ENCODE measurements around the gene TSPAN15. TPM values are rescaled to one million over a fixed set of nuclear protein-coding genes. Genes with fewer than 3 reads are reported as not detected.
A peak's percentile ranks its signal among the peaks of the same experiment; 100 is the strongest.

TSPAN15 gene
- total RNA-seq, 1 experiment from 2014 or later: 8.3 TPM

DNA sequence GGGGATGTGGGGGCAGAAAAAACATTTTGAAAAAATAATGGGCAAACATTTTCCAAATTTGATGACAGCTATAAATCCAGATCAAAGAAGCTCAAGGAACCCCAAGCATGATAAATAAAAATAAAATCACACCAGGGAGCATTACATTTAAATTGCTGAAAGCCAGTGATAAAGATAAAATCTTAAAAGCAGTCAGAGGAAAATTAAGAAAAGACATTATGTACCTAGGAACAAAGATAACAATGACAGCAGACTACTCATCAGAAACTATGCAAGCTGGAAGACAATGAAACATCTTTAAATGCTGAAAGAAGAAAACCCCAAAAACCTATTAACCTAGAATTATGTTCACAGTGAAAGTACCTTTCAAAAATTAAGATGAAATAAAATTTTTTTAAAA lies 98.7 kb downstream of the TSPAN15 start:
- ChIA-PET POLR2A (no interaction called here), CTCF (no interaction called here)
- TF ChIP-seq, protein P1, sequence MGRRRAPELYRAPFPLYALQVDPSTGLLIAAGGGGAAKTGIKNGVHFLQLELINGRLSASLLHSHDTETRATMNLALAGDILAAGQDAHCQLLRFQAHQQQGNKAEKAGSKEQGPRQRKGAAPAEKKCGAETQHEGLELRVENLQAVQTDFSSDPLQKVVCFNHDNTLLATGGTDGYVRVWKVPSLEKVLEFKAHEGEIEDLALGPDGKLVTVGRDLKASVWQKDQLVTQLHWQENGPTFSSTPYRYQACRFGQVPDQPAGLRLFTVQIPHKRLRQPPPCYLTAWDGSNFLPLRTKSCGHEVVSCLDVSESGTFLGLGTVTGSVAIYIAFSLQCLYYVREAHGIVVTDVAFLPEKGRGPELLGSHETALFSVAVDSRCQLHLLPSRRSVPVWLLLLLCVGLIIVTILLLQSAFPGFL (CRISPR knock-in tag; IDR thresholded peaks at IDR 0.05; ENCODE audit: borderline replicate concordance): no peak
- peak; percentile 99 for TF ChIP-seq ZNF317 (CRISPR knock-in tag; IDR thresholded peaks at IDR 0.05; ENCODE audit: borderline replicate concordance, low read depth)
- Mint-ChIP-seq H3K36me3 (peaks cover 34% of the 10 kb centered on the region), H3K4me1 (peaks cover 7% of the 10 kb centered on the region), H3K4me3 (no peak overlapping the region), H3K27me3 (ENCODE audit: low read depth) (peaks cover 19% of the 10 kb centered on the region), H3K27ac (no peak overlapping the region), H3K9me3 (peaks cover 56% of the 10 kb centered on the region)
- no peak for DNase-seq (ENCODE audit: low spot score)
- ATAC-seq: no peak

DNA sequence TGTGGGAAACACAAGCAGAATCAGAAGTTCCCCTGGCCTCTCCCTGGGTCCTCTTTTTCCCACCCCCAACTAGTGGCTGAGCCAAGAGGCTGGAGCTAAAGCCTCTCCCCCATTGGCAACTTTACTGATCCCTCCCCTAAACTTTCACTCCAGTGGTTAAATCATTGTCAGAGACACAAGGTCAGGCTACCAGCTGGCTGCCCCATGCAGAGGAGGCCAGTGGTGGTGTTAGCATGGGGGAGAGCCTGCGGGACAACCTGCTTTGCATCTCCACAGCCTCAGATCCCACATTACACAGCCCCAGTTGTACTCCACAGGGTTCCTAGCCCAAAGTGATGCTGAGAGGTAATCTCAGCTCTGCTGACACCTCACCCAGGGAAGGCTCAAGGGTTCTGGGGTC lies 101.0 kb downstream of the TSPAN15 start:
- ChIA-PET CTCF (interaction anchor here (0.9 to 1.3 kb wide), 3 partner anchors 36 to 84 kb away, joined by 3 to 5 read pairs (median 3); no protein-coding TSS in a partner anchor), POLR2A (no interaction called here)

DNA sequence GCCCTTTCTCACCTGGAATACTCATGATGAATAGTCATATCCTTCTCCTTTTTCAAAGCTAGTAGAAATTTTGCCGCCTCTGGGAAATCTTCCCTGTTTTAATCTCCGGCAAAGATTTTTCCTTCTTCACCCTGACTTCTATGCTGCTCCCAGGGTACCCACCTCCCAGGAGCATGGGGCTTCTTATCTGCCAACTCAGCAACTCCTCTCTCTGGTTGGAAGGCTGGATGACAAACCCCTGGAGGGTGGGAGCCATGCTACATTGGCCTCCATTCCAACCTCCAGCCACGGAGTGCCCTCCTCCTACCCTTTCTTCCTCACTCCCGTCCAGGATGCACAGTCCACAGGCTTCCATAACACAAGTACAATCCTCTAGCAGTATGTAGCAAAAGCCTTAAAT lies 102.1 kb downstream of the TSPAN15 start:
- no peak for DNase-seq (ENCODE audit: low spot score)
- Mint-ChIP-seq H3K9me3 (peaks cover 34% of the 10 kb centered on the region), H3K36me3 (peaks cover 27% of the 10 kb centered on the region), H3K4me1 (peaks cover 15% of the 10 kb centered on the region), H3K4me3 (no peak overlapping the region), H3K27me3 (ENCODE audit: low read depth) (peaks cover 14% of the 10 kb centered on the region), H3K27ac (no peak overlapping the region)
- no peak for ATAC-seq
- ChIA-PET CTCF (interaction anchor here (0.6 kb wide), 1 partner anchor 554 kb away, joined by 3 read pairs; no protein-coding TSS in a partner anchor), POLR2A (no interaction called here)
- no peak for TF ChIP-seq NR1H2 (CRISPR knock-in tag; IDR thresholded peaks at IDR 0.05)
- no peak for TF ChIP-seq MYBL2 (CRISPR knock-in tag; IDR thresholded peaks at IDR 0.05)
- TF ChIP-seq, protein P2, sequence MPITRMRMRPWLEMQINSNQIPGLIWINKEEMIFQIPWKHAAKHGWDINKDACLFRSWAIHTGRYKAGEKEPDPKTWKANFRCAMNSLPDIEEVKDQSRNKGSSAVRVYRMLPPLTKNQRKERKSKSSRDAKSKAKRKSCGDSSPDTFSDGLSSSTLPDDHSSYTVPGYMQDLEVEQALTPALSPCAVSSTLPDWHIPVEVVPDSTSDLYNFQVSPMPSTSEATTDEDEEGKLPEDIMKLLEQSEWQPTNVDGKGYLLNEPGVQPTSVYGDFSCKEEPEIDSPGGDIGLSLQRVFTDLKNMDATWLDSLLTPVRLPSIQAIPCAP (CRISPR knock-in tag; IDR thresholded peaks at IDR 0.05): no peak
- no peak for TF ChIP-seq ZNF232 (CRISPR knock-in tag; IDR thresholded peaks at IDR 0.05)
- no peak for TF ChIP-seq FOXK1 (CRISPR knock-in tag; IDR thresholded peaks at IDR 0.05)
- TF ChIP-seq, protein P3, sequence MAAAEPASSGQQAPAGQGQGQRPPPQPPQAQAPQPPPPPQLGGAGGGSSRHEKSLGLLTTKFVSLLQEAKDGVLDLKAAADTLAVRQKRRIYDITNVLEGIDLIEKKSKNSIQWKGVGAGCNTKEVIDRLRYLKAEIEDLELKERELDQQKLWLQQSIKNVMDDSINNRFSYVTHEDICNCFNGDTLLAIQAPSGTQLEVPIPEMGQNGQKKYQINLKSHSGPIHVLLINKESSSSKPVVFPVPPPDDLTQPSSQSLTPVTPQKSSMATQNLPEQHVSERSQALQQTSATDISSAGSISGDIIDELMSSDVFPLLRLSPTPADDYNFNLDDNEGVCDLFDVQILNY (CRISPR knock-in tag; IDR thresholded peaks at IDR 0.05): no peak
- TF ChIP-seq, protein P4, sequence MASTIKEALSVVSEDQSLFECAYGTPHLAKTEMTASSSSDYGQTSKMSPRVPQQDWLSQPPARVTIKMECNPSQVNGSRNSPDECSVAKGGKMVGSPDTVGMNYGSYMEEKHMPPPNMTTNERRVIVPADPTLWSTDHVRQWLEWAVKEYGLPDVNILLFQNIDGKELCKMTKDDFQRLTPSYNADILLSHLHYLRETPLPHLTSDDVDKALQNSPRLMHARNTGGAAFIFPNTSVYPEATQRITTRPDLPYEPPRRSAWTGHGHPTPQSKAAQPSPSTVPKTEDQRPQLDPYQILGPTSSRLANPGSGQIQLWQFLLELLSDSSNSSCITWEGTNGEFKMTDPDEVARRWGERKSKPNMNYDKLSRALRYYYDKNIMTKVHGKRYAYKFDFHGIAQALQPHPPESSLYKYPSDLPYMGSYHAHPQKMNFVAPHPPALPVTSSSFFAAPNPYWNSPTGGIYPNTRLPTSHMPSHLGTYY (CRISPR knock-in tag; IDR thresholded peaks at IDR 0.05): no peak
- TF ChIP-seq SP1 (CRISPR knock-in tag; conservative IDR thresholded peaks at IDR 0.05): no peak
- TF ChIP-seq SMAD3 (CRISPR knock-in tag; IDR thresholded peaks at IDR 0.05; ENCODE audit: borderline replicate concordance): no peak
- TF ChIP-seq, protein P5, sequence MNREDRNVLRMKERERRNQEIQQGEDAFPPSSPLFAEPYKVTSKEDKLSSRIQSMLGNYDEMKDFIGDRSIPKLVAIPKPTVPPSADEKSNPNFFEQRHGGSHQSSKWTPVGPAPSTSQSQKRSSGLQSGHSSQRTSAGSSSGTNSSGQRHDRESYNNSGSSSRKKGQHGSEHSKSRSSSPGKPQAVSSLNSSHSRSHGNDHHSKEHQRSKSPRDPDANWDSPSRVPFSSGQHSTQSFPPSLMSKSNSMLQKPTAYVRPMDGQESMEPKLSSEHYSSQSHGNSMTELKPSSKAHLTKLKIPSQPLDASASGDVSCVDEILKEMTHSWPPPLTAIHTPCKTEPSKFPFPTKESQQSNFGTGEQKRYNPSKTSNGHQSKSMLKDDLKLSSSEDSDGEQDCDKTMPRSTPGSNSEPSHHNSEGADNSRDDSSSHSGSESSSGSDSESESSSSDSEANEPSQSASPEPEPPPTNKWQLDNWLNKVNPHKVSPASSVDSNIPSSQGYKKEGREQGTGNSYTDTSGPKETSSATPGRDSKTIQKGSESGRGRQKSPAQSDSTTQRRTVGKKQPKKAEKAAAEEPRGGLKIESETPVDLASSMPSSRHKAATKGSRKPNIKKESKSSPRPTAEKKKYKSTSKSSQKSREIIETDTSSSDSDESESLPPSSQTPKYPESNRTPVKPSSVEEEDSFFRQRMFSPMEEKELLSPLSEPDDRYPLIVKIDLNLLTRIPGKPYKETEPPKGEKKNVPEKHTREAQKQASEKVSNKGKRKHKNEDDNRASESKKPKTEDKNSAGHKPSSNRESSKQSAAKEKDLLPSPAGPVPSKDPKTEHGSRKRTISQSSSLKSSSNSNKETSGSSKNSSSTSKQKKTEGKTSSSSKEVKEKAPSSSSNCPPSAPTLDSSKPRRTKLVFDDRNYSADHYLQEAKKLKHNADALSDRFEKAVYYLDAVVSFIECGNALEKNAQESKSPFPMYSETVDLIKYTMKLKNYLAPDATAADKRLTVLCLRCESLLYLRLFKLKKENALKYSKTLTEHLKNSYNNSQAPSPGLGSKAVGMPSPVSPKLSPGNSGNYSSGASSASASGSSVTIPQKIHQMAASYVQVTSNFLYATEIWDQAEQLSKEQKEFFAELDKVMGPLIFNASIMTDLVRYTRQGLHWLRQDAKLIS (CRISPR knock-in tag; IDR thresholded peaks at IDR 0.05; ENCODE audit: borderline replicate concordance): no peak
- TF ChIP-seq, protein P6, sequence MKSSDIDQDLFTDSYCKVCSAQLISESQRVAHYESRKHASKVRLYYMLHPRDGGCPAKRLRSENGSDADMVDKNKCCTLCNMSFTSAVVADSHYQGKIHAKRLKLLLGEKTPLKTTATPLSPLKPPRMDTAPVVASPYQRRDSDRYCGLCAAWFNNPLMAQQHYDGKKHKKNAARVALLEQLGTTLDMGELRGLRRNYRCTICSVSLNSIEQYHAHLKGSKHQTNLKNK (CRISPR knock-in tag; IDR thresholded peaks at IDR 0.05): no peak

More for the DNA sequence above, 101.0 kb downstream of the TSPAN15 start:
- ATAC-seq (no peak), DNase-seq (ENCODE audit: low spot score) (no peak)
- Mint-ChIP-seq H3K9me3 (peaks cover 45% of the 10 kb centered on the region), H3K36me3 (peaks cover 29% of the 10 kb centered on the region), H3K27ac (no peak overlapping the region), H3K27me3 (ENCODE audit: low read depth) (peaks cover 19% of the 10 kb centered on the region), H3K4me3 (no peak overlapping the region), H3K4me1 (peaks cover 15% of the 10 kb centered on the region)
- no peak for TF ChIP-seq NFYB (CRISPR knock-in tag; conservative IDR thresholded peaks at IDR 0.05; ENCODE audit: low read depth)
- TF ChIP-seq, protein P7, sequence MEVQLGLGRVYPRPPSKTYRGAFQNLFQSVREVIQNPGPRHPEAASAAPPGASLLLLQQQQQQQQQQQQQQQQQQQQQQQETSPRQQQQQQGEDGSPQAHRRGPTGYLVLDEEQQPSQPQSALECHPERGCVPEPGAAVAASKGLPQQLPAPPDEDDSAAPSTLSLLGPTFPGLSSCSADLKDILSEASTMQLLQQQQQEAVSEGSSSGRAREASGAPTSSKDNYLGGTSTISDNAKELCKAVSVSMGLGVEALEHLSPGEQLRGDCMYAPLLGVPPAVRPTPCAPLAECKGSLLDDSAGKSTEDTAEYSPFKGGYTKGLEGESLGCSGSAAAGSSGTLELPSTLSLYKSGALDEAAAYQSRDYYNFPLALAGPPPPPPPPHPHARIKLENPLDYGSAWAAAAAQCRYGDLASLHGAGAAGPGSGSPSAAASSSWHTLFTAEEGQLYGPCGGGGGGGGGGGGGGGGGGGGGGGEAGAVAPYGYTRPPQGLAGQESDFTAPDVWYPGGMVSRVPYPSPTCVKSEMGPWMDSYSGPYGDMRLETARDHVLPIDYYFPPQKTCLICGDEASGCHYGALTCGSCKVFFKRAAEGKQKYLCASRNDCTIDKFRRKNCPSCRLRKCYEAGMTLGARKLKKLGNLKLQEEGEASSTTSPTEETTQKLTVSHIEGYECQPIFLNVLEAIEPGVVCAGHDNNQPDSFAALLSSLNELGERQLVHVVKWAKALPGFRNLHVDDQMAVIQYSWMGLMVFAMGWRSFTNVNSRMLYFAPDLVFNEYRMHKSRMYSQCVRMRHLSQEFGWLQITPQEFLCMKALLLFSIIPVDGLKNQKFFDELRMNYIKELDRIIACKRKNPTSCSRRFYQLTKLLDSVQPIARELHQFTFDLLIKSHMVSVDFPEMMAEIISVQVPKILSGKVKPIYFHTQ (CRISPR knock-in tag; IDR thresholded peaks at IDR 0.05): no peak
- TF ChIP-seq, protein P8, sequence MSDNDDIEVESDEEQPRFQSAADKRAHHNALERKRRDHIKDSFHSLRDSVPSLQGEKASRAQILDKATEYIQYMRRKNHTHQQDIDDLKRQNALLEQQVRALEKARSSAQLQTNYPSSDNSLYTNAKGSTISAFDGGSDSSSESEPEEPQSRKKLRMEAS (CRISPR knock-in tag; IDR thresholded peaks at IDR 0.05): no peak
- TF ChIP-seq, protein P9, sequence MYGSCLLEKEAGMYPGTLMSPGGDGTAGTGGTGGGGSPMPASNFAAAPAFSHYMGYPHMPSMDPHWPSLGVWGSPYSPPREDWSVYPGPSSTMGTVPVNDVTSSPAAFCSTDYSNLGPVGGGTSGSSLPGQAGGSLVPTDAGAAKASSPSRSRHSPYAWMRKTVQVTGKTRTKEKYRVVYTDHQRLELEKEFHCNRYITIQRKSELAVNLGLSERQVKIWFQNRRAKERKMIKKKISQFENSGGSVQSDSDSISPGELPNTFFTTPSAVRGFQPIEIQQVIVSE (CRISPR knock-in tag; IDR thresholded peaks at IDR 0.05; ENCODE audit: borderline replicate concordance): no peak
- peak; percentile 81 for TF ChIP-seq ZNF423 (CRISPR knock-in tag; IDR thresholded peaks at IDR 0.05)
- no peak for TF ChIP-seq ZBTB21 (CRISPR knock-in tag; IDR thresholded peaks at IDR 0.05; ENCODE audit: borderline replicate concordance)

Data from WTC11 (cell line).